ENCODE measurements around the gene SLC25A42.
A peak's percentile ranks its signal among the peaks of the same experiment; 100 is the strongest.

The SLC25A42 gene

DNA sequence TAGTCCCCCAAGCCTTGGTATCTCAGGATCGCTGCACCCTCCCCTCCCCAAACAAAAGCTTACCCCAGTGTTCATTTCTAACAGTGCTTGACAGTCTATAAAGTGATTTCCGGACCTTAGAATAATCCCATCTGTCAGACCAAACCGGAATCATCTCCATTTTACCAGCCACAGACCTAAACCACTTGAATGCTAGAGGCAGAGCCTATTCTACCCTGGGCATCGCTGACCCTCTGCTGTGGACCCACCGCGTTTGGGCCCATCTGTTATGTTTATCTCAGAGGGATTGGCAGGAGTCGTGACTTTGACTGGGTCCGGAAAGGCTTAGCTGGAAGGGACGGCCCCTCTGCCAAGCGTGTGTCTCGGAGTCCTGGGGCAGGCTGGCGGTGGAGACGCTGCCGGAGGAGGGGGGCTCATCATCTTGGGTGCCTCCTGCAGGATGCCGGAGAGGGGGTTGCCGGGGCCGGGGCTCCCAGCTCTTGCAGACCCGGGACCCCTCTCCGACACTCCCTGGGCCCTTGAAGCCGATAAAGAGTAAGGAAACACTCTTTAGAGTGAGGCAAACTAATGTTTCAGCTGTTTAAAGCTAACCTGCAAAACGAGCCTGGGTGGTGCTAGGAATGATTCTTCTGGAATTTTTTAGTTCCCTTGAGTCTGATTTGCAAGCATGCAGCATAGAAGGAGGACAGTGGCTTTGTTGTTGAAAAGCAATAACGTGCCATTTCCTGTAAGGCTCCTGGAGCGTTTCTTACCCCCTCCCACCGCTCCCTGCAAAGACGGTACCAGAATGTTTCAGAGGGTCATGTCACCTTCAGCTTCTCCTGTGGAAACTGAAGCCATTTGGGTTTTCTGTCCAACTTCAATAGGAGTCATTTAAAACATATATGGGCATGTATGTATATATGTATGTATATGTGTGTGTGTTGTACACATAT, 1.3 kb downstream of the SLC25A42 start:
- FAIRE-seq (no peak), DNase-seq (ENCODE audit: insufficient read length, low spot score) (no peak)
- TF ChIP-seq TAF1 (IDR thresholded peaks at IDR 0.05; ENCODE audit: low read depth, low read length): no peak
- TF ChIP-seq PAX5 (IDR thresholded peaks at IDR 0.05; ENCODE audit: insufficient read depth, low read length, severe bottlenecking): no peak
- TF ChIP-seq SPI1 (IDR thresholded peaks at IDR 0.05; ENCODE audit: low read depth, low read length): no peak
- no peak for TF ChIP-seq POU2F2 (IDR thresholded peaks at IDR 0.05; ENCODE audit: low read depth, low read length)
- no peak for TF ChIP-seq POLR2A (IDR thresholded peaks at IDR 0.05; ENCODE audit: low read depth, low read length)
- TF ChIP-seq POLR2AphosphoS5 (IDR thresholded peaks at IDR 0.05; ENCODE audit: low read depth, low read length): no peak

DNA sequence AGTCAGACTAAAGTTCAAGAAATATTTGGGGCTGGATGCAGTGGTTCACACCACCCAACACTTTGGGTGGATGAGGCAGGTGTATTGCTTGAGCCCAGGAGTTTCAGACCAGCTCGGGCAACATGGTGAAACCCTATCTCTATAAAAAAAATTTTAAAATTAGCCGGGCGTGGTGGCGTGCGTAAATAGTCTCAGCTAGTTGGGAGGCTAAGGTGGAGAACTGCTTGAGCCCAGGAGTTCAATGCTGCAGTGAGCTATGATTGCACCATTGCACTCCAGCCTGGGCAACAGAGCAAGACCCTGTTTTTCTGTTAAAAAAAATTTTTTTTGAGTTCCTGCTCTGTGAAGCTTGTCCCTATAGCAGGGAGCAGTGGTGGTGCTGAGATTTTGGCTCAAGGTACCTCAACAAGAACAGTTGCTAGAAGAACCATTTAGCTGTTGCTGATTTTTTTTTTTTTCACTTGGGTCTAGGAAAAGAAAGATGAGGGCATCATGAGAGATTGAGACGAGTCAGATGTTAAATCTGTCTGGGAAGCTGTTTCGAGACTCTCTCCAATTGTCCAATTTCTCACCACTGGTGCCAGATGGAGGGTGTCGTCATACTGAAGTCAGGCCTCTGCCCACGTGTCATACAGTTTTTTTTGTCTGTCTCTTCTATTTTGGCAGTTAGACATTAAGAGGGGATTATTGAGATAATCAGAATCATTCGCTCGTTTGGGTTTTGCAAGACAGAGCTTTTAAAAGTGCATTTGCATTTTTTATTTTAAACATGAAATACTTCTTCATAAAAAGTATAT, 3.7 kb downstream of the SLC25A42 start:
- DNase-seq (ENCODE audit: insufficient read length, low spot score) (no peak), FAIRE-seq (no peak)
- TF ChIP-seq PAX5 (IDR thresholded peaks at IDR 0.05; ENCODE audit: insufficient read depth, low read length, severe bottlenecking): no peak

DNA sequence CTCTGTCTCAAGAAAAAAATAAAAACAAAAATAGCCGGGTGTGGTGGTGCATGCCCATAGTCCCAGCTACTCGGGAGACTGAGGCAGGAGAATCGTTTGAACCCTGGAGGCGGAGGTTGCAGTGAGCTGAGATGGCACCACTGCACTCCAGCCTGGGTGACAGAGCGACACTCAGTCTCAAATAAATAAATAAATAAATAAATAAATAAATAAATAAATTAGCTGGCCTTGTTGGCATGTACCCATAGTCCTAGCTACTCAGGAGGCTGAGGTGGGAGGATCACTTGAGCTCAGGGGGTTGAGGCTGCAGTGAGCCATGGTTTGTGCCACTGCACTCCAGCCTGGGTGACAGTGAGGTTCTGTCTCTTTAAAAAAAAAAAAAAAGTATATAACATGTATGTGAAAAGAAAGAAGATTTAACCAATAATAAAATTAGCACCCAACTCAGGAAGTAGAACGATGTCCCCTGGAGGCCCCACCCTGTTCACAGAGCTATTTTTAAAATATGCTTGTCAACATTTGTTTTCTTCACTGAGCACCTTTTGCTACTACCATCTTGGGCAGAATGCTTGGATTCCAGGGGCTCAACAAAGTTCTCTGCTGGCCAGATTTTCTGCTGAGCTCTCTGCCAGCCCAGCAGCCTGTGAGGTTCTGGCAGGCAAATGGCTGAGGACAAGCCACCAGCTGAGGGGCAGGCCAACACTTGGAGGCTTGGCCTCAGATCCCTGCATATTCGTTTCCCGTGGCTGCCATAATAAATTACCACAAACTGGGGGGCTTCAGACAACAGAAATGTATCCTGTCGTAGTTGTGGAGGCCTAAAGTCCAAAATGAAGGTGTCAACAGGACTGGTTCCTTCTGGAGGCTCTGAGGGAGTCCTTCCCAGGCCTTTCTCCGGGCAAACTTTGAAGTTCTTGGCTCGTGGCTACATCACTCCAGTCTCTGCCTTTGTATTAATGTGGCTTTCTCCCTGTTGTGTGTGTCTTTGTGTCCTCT, 5.2 kb downstream of the SLC25A42 start:
- FAIRE-seq (no peak), DNase-seq (ENCODE audit: insufficient read length, low spot score) (no peak)
- no peak for TF ChIP-seq TAF1 (IDR thresholded peaks at IDR 0.05; ENCODE audit: low read depth, low read length)
- TF ChIP-seq POLR2A (IDR thresholded peaks at IDR 0.05; ENCODE audit: low read depth, low read length): no peak
- no peak for TF ChIP-seq POU2F2 (IDR thresholded peaks at IDR 0.05; ENCODE audit: low read depth, low read length)
- TF ChIP-seq POLR2AphosphoS5 (IDR thresholded peaks at IDR 0.05; ENCODE audit: low read depth, low read length): no peak
- TF ChIP-seq PAX5 (IDR thresholded peaks at IDR 0.05; ENCODE audit: insufficient read depth, low read length, severe bottlenecking): no peak
- TF ChIP-seq SPI1 (IDR thresholded peaks at IDR 0.05; ENCODE audit: low read depth, low read length): no peak

DNA sequence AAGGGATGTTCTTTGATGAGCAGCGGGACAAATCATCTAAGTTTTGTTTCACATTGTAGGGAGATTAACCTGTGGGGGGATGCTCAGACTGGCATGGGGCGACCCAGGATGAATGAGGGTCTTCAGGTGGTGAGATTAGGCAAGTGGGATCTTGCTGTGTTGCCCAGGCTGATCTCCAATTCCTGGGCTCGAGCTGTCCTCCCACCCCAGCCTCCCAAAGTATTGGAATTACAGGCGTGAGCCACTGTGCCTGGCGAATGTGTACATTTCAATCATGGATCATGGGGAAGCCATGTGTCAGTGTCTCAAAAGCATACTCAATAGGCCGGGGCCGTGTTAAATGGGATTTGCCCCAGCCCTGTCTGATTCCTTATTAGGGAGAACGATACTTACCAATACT, 8.1 kb downstream of the SLC25A42 start:
- FAIRE-seq (no peak), DNase-seq (ENCODE audit: insufficient read length, low spot score) (no peak)
- TF ChIP-seq PAX5 (IDR thresholded peaks at IDR 0.05; ENCODE audit: insufficient read depth, low read length, severe bottlenecking) (no peak), POLR2A (IDR thresholded peaks at IDR 0.05; ENCODE audit: low read depth, low read length) (no peak), TAF1 (IDR thresholded peaks at IDR 0.05; ENCODE audit: low read depth, low read length) (no peak), POLR2AphosphoS5 (IDR thresholded peaks at IDR 0.05; ENCODE audit: low read depth, low read length) (no peak), POU2F2 (IDR thresholded peaks at IDR 0.05; ENCODE audit: low read depth, low read length) (no peak), SPI1 (IDR thresholded peaks at IDR 0.05; ENCODE audit: low read depth, low read length) (no peak)

DNA sequence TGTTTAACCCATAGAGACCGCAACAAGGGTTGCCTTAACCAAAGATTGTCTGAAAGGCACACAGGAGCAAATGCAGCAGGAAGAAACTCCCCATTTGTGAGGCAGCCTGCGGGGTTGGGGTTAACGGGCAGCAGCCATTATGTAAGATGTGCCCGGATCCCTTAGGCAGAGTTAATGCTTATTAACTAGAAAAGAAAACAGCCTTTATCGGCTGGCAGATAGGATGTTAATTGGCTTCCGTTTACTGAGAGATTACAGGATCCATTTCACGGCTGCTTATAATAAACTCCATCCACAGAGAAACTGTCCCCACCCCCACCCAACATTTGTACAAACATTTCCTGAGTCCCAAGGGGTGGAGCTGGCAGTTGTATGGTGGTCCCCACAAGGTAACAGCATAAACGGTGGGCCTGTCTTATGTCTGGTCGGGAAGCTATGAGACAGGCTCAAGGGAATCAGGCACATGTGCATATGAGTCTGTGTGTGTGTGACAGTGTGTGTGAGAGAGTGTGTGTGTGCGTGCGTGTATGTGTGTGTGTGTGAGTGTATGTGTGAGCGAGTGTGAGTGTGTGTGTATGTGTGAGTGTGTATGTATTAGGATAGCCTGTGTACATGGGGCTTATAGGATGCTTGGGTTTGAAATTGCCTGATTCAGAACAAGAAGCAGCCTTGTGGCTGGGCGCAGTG, 10.5 kb downstream of the SLC25A42 start:
- TF ChIP-seq POU2F2 (IDR thresholded peaks at IDR 0.05; ENCODE audit: low read depth, low read length): no peak
- TF ChIP-seq POLR2A (IDR thresholded peaks at IDR 0.05; ENCODE audit: low read depth, low read length): no peak
- TF ChIP-seq TAF1 (IDR thresholded peaks at IDR 0.05; ENCODE audit: low read depth, low read length): no peak
- no peak for TF ChIP-seq SPI1 (IDR thresholded peaks at IDR 0.05; ENCODE audit: low read depth, low read length)
- TF ChIP-seq PAX5 (IDR thresholded peaks at IDR 0.05; ENCODE audit: insufficient read depth, low read length, severe bottlenecking): no peak
- TF ChIP-seq POLR2AphosphoS5 (IDR thresholded peaks at IDR 0.05; ENCODE audit: low read depth, low read length): no peak
- FAIRE-seq (peak; percentile 51), DNase-seq (ENCODE audit: insufficient read length, low spot score) (no peak)

DNA sequence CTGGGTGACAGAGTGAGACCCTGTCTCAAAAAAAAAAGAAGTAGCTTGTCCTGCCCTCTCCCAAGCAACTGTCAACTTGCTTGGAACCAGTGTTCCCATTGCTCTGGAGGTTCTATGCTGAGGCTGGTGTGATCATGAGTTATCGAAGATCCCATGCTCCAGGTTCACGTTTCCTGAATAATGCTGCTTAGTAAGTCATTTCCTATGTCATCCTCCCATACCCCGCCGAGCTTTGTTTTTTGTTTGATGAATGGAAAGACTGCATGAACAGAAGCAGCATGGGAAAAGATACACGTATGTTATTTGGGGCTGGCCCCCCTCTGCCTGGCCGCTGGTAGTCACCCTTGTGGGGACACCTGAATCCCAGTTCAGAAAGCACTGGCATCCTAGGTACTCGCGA, 11.3 kb downstream of the SLC25A42 start:
- TF ChIP-seq POLR2A (IDR thresholded peaks at IDR 0.05; ENCODE audit: low read depth, low read length) (no peak), TAF1 (IDR thresholded peaks at IDR 0.05; ENCODE audit: low read depth, low read length) (no peak), POLR2AphosphoS5 (IDR thresholded peaks at IDR 0.05; ENCODE audit: low read depth, low read length) (no peak), PAX5 (IDR thresholded peaks at IDR 0.05; ENCODE audit: insufficient read depth, low read length, severe bottlenecking) (no peak), SPI1 (IDR thresholded peaks at IDR 0.05; ENCODE audit: low read depth, low read length) (no peak)
- FAIRE-seq: no peak
- no peak for DNase-seq (ENCODE audit: insufficient read length, low spot score)

DNA sequence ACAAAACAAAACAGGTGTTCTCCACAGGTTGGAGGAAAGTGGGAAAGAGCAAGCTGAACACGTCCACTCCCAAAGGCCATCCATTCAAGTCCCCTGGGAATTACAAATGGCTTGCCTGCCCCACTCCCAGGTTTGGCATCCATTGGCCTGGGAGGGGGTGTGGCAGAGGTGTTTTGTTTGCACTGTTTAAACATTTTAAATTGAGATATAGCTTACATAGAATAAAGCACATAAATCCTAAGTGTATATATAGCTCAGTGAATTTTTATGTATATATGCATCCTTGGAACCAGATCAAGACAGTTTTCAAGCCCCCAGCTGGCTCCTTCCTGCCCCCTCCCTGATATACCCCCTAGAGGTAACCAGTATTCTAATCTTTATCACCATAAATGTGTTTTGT, 12.7 kb downstream of the SLC25A42 start:
- no peak for DNase-seq (ENCODE audit: insufficient read length, low spot score)
- FAIRE-seq: no peak
- TF ChIP-seq POLR2AphosphoS5 (IDR thresholded peaks at IDR 0.05; ENCODE audit: low read depth, low read length) (no peak), SPI1 (IDR thresholded peaks at IDR 0.05; ENCODE audit: low read depth, low read length) (no peak), PAX5 (IDR thresholded peaks at IDR 0.05; ENCODE audit: insufficient read depth, low read length, severe bottlenecking) (no peak), POU2F2 (IDR thresholded peaks at IDR 0.05; ENCODE audit: low read depth, low read length) (no peak), POLR2A (IDR thresholded peaks at IDR 0.05; ENCODE audit: low read depth, low read length) (no peak), TAF1 (IDR thresholded peaks at IDR 0.05; ENCODE audit: low read depth, low read length) (no peak)

DNA sequence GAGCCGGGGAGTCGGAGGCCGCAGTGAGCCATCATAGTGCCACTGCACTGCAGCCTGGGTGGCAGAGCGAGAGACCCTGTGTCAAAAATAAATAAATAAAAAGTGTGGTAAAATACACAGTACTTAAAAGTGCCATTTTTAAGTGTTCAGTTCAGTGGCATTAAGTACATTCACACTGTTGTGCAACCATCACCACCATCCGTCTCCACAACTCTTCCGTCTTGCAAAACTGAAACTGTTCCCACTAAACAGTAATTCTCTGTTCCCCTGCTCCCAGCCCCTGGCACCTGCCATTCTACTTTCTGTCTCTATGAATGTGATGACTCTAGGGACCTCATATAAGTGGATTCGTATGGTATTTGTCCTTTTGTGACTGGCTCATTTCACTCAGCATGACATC, 13.3 kb downstream of the SLC25A42 start:
- TF ChIP-seq POU2F2 (IDR thresholded peaks at IDR 0.05; ENCODE audit: low read depth, low read length): no peak
- no peak for TF ChIP-seq POLR2AphosphoS5 (IDR thresholded peaks at IDR 0.05; ENCODE audit: low read depth, low read length)
- TF ChIP-seq TAF1 (IDR thresholded peaks at IDR 0.05; ENCODE audit: low read depth, low read length): no peak
- TF ChIP-seq POLR2A (IDR thresholded peaks at IDR 0.05; ENCODE audit: low read depth, low read length): no peak
- no peak for TF ChIP-seq SPI1 (IDR thresholded peaks at IDR 0.05; ENCODE audit: low read depth, low read length)
- no peak for TF ChIP-seq PAX5 (IDR thresholded peaks at IDR 0.05; ENCODE audit: insufficient read depth, low read length, severe bottlenecking)
- FAIRE-seq: no peak
- no peak for DNase-seq (ENCODE audit: insufficient read length, low spot score)

Measured in GM12891 (cell line).